Endometrial microvascular endothelial cells (primary cell): ENCODE measurements around the gene SYNE1. TPM values are rescaled to one million over a fixed set of nuclear protein-coding genes. Genes with fewer than 3 reads are reported as not detected.
"Not testable (repeated sequence)": the region's sequence is repeated elsewhere in the genome, so short reads cannot be mapped to it uniquely, and the experiment has no call there.

ENCODE experiments used
- in situ Hi-C: cut with HindIII; loops from 2 replicates; pipeline ENCODE4 v1.10.0; 2017; ENCODE audit warnings: low sequenced_read_pairs, low pct_unique_long_range_greater_than_20kb; ENCODE audit errors: inconsistent ontology term
- total RNA-seq: library from RNA; depleted of rRNA; stranded (reverse); fragments of >200 nt; gene quantifications from one replicate; pipeline ENCODE4 v1.2.3, GENCODE V29; 2015; ENCODE audit errors: inconsistent ontology term

The SYNE1 gene
- total RNA-seq, 1 donor from 2014 or later: 61.6 TPM

DNA sequence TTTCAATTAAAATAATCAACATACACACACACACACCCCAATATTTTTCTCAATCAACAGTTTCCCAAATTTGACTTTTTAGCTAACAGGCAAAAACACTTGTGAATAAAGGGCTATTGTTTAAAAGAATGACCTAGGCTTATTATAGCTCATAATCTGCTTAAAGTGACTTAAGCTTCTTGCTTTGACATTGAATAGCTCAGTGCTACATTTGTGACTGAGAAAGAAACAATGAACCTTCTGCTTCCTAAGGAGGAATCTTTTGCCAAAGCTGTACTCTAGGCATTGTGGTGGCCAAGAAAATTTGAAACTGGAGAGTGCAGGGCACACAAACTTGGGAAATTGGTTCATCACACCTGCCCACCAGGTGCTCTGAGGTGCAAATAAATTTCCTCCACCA lies 282.0 kb downstream of the SYNE1 start:
- in situ Hi-C loops: no loop called here

DNA sequence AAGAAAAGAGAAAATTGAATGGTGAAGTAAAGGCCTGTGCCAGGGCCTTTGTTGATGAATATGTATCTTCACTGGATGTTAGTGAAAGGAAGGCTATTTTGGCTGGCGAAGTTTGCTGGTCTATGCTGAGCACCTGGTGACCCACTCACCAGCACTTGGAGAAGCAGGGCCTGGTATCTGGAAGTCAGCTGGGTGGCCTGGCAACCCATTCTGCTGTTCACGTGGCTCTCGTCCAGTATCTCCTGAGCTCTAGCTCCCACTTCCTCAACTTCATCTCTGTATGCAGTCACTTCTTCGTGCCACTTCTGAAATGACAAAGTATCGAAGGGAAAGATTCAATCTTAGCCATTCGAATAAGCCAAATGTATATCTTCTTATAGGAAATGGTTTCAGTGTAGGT lies 283.7 kb downstream of the SYNE1 start:
- in situ Hi-C loops: no loop called here

DNA sequence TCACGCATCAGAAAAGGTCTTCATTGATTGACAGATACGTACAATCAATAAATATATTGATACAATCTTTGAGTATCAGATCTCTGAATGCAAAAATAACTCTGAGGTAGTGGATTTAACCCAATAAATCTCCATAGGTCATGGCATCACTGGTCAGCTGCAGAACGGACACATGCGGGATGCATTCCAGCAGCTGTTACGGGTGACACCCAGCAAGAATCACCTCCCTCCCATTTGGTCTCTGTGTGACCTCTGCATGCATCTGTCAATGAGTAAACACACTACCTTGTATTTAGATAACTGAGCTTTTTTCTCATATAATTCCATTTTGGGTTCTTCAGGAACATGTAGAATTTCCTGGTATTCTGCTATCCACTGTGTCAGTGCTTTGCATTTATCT lies 285.4 kb downstream of the SYNE1 start:
- in situ Hi-C loops: no loop called here

DNA sequence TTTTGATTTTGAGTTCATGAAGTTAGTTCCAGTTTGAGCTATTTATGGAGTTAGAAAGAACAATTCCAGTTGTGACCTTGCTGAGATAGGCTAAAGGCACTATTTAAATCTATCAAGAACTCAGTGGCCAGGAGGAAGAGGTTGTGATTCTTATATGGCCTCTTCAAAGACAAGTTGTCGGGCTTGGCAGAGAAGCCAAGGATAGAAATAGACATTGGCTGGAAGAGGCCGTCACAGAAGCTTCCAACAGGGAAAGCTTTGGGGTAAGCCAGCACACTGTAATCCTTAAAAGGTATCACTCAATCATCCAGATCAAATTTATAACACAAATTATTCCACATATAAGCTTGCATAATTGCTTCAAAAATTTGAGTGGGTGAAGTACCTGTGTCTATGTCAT lies 286.1 kb downstream of the SYNE1 start:
- in situ Hi-C loops: no loop called here

DNA sequence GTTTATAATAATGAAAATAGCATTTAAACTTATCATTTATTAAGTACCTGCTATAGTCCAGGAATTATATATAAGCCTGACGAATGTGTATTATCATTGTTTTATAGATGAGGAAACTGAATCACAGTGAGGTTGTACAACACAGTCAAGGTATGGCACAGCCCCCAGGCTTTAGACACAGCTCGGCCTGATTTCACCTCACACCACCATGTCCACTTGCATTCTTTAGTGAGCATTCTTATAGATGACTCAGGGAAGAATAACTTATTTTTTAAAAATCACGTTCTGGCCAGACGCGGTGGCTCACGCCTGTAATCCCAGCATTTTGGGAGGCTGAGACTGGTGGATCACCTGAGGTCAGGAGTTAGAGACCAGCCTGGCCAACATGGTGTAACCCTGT lies 289.0 kb downstream of the SYNE1 start:
- in situ Hi-C loops: no loop called here

DNA sequence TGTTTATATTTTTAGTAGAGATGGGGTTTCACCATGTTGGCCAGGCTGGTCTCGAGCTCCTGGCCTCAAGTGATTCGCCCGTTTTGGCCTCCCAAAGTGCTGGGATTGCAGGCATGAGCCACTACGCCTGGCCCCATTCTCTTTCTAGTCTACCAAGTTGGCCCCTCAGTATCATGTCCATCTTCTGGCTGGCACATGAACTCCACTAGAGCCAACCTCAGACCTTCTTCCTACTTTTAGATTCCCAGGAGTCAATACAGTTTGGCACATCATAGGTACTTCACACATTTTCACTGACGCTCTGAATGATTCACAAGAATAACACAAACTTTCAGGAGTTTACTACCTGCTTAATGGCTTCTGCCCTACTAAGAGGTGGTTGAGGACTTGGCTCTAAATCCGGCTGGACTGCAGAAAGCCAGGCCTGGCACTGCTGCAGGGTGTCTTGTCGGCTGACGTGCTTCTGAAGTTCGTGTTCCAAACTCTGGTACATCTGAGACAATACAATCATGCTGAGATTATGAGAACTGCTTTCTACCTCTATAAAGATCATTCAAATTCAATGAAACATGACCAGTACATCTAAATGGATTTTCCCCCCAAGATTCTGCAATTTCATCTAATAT lies 293.3 kb downstream of the SYNE1 start:
- in situ Hi-C loops: no loop called here

DNA sequence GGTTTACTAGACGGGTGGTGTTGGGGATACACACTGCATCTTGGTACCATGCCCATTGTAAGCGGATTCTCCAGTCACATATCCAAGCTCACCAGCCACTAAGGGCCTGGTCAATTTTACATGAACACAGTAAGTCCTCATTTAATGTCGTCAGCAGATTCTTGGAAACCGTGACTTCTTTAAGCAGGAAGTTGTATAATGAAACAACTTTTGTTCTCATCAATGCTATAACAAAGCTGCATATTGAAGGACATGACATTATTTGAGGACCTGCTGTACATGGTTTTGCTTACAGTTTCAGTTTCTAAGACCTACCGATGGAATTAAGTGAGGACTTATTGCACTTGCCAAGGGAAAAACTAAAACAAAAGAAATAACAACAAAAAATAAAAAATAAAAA lies 295.6 kb downstream of the SYNE1 start:
- in situ Hi-C loops: no loop called here

DNA sequence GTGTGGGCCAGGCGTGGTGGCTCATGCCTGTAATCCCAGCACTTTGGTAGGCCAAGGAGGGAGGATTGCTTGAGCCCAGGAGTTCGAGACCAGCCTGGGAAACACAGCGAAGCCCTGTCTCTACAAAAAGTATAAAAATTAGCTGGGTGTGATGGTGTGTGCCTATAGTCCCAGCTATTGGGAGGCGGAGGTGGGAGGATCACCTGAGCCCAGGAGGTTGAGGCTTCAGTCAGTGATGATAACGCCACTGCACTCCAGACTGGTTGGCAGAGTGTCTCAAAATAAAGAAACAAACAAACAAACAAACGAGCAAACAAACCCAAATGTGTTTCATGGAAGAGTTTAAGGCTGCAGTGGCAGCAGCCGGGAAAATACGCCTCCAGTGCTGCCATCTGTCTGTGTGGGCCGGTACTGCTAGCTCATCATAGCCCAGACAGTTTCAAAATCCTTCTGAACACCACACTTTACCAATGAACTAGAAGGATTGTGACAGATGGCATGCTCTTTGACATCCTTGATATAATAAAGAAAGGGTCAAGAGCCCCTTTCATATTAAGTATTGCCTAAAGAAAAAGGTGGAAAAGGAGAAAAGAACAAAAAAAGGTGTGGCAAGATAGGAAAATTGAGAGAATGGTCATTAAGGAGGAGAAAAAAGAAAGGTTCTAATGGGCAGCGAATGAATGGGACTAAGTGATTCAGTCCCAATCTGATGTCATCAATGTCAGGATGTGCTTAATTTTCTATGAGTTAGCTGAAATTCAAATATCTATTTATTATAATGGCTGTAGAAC lies 298.6 kb downstream of the SYNE1 start:
- in situ Hi-C loops: no loop called here

DNA sequence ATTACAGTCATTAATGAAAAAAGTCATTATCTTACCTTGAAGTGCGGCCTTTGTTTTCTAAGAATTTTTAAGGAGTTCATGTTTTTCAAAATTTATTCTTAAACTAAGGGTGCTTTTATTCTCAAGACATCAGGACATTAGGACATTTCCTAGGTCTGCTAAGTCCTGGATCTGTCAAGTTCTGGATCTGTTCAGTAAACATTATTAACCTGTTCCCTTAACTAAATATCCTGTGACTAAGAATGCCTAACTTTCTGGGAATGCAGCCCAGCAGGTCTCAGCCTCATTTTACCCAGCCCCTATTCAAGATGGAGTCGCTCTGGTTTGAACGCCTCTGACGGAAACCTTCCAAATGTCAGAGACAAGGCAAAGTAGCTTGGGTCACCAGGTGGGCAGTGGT lies 302.6 kb downstream of the SYNE1 start:
- in situ Hi-C loops: no loop called here

DNA sequence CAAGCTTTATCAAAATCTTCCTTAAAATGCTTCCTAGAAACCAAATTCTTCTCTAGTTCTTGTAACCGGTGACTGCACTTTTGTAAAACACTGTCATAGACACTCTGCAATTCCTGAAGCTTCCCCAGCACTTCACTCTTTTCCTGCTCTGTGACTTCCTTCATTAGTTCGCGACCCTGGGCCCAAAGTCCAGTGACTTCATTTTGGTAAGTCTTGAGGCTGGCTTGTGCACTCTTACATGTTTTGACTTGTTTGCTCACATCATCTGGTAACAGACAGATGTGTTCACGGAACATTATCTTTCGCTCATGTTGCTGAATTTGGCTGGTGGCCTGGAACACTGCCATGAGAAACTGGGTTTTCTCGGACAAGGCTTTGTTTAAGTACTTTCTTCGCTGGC lies 306.2 kb downstream of the SYNE1 start:
- in situ Hi-C loops: no loop called here

DNA sequence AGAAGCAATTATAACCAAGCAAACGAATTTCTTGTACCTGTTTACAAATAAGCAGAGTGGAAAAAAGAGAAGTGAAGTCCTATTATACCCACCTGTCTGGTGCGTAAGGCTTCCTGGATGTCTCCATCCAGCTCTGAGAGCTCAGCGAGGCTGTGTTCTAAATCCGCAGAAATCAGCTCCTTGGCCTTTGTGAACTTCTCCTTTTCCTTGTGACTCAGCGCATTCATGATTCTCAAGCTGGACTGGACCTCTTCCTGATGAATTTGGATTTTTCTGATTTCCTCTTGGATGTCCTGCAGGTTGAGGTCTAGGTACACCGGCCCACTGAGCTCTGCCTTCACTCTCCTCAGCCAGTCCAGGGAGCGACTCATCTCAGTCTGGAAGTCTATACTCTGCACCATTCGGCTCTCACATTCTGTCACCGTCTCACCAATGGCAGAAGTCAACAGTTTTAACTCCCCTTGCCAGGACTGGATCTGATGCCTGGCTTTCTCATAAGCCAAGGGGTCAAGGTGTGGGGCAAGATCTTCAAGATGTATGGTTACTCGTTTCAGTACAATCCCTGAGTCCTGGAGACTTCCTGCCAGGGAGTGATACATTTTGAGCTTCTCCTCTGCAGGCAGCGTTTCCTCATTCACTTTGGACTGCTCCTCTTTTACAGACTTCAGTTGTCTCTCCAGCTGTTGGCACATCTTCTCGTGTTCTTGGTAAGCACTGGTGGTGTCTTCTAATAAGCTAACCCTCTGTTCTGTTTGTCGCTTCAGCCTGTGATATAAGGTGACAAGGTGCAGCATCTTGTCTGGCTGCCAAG lies 307.3 kb downstream of the SYNE1 start:
- in situ Hi-C loops: no loop called here

DNA sequence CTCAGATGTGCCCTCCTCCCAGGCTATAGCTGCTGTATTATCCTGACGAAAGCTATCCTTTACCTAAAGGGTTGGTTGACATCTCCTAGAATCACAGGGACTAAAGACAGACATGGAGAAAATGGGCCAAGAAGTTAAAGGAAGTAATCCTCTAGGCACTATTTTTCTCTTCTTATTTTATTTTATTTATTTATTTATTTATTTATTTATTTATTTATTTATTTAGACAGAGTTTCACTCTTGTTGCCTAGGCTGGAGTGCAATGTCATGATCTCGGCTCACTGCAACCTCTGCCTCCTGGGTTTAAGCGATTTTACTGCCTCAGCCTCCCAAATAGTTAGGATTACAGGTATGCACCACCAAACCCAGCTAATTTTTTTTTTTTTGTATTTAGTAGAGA lies 309.0 kb downstream of the SYNE1 start:
- in situ Hi-C loops: not testable (repeated sequence)

DNA sequence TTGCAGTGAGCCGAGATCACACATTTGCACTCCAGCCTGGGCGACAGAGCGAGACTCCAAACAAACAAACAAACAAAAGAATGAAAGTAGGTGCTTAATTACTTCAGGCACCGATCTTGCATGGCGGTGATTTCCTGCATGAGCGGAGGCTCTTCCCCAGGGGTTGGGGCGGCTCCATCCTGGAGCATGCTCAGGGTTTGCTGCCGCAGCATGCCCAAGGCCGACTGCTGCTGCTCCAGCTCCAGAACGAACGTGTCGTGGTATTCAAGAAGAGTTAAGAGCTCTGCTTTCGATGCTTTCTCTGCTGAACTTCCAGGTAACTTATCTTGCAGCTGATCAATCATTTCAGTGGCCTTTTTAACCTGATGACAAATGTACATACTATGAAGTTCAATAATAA lies 313.8 kb downstream of the SYNE1 start:
- in situ Hi-C loops: no loop called here

DNA sequence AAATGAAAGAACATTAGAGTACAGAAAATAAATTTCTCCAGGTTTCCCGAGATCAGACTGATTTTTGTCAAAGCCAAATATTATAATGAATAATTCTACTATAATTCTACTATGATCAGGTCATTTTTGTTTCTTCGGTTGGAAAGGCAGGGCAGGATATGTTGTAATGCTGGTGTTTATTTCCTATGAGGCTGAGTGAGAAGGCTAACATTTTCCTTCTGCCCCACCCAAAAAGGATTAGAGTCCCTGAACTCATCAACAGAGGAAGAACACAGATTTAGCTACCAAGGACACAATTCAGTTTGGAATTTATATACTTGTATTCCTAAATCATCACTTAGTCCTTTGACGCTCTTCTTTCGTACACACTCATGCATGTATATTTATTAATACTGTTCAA lies 318.9 kb downstream of the SYNE1 start:
- in situ Hi-C loops: no loop called here

DNA sequence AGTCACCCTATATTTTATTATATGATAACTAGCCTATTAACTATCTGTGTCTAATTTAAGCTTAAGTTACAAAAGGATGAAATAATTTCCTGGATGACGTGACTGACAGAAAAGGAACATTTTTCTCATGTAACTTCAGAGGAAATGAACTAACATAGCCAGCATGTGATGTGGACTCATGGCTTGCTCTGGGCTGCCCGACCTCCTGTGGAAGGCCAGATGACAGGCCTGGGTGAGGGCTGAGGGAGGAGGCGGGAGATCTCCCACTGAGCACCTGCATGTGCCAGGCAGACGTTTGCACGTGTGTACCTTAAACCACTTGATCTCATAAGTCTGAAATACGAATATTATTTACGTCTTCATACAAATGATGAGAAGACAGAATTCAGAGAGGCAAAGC lies 321.1 kb downstream of the SYNE1 start:
- in situ Hi-C loops: no loop called here

DNA sequence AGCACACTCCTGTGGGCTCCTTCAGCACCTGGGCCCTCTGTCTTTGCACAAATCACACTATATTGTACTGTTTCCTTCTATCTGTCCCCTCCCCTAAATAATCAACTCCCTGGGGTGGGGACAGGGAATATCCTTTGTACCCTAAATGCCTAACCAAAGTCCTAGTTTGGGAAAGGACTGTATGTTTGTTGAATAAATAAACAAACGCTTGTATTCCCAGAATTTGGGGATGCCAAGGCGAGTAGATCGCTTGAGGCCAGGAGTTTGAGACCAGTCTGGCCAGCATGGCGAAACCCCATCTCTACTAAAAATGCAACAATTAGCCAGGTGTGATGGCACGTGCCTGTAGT lies 322.7 kb downstream of the SYNE1 start:
- in situ Hi-C loops: no loop called here

DNA sequence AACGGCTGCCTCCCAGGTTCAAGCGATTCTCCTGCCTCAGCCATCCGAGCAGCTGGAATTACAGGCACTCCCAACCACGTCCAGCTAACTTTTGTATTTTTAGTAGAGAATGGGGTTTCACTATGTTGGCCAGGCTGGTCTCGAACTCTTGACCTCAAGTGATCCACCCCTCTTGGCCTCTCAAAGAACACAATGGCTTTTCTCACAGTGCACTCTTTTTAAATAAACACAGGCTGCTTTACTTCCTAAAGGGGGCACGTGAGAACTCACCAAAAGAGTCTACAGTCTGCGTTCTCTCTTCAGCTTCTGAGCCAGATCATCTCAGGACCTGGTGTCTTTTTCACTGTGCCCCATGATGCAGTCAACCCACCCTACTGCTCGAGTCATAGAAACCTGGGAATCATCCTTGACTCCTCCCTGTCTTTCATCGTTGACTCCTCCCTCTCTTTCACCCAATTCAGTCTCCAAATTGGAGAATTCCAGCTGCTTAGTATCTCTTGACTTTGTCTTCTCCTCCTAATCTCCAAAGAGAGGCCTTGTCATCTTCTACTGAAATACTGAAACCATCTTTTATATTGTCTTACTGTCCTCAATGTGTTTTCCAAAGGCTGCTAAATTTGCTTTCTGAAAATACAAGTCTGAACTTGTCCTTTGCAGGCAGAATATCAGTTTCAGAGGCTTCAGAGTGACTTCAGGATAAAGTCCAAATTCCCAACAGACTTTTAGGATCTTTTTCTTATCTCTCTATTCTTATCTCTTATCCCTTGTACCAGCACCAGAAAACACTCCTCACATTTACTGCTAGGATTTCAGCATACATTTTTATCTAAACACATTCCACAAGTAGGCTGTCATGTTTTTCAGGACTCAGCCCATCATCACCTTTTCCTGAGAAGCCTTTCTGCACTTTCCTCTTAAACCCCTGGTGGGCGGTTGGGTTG lies 323.4 kb downstream of the SYNE1 start:
- in situ Hi-C loops: no loop called here

DNA sequence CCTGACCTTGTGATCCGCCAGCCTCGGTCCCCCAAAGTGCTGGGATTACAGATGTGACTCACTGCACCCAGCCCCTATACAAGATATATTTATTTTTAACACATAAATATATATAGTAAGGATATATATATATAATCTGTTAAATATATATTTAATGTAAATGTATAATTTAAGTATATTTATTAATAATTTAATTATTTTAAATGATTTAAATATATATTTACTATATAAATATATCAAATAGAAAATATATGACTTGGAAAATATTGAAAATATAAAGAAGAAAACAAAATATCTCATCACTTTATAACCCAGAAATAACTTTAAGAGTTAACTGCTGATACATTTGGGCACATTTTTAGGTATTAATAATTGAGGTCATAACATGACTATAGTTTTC lies 324.7 kb downstream of the SYNE1 start:
- in situ Hi-C loops: no loop called here

DNA sequence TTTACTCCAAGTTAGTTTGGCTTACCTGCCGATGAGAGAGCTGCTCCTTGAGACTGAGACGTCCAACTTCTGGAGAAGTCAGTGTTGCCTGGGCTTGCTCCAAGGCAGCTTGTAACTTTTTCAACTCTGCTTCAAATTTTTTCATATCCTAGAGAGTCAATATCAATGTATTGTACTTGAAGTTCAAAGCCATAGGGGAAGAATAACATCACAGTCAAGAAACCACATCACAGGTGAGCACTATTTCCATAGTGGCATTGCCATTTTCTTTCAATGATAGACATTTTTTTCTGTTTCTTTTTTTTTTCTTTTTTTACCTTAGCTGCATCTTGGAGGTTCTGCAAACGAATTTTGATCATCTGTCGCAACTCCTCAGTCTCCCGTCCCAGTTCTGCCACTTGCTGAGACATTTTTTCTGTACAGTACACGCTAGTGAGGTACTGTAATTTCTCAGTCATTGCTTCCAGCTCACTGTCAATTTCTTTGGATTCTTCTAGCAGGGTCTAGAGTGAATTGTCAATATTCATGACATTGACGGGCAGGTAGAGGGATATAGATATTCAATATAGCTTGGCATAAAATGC lies 326.7 kb downstream of the SYNE1 start:
- in situ Hi-C loops: no loop called here
